Upper lobe of left lung (tissue), 6 donors: Measurements from ENCODE around the gene TMEM247. TPM values are rescaled to one million over a fixed set of nuclear protein-coding genes. Genes with fewer than 3 reads are reported as not detected.

ENCODE experiments used
- ATAC-seq, 2 donors: fragments of 200-7000 bp; cut with Tn5 transposase; one replicate each; pipeline ENCODE4 v1.9.1; 2022; ENCODE audit warnings: mild to moderate bottlenecking in 2 of 2, moderate library complexity in 2 of 2; ENCODE audit not compliant: low FRiP score in 2 of 2
- DNase-seq, 2 donors: peaks; one replicate each; pipeline ENCODE4 v3.0.0-alpha.2; 2019 to 2020
- H3K27ac ChIP-seq, 4 donors: fragments of 200-600 bp; sonication (generic); one replicate each; pipeline ENCODE4 v1.5.1; 2016 to 2019
- H3K27me3 ChIP-seq, 4 donors: fragments of 200-600 bp; sonication (generic); one replicate each; pipeline ENCODE4 v1.5.1; 2017 to 2019
- H3K36me3 ChIP-seq, 4 donors: fragments of 200-600 bp; sonication (generic); one replicate each; pipeline ENCODE4 v1.5.1; 2016 to 2019
- H3K4me1 ChIP-seq, 4 donors: fragments of 200-600 bp; sonication (generic); one replicate each; pipeline ENCODE4 v1.5.1; 2018 to 2019
- H3K4me3 ChIP-seq, 4 donors: fragments of 200-600 bp; sonication (generic); one replicate each; pipeline ENCODE4 v1.5.1; 2017 to 2019; ENCODE audit warnings: mild to moderate bottlenecking in 2 of 4, moderate library complexity in 1 of 4
- H3K9me3 ChIP-seq, 4 donors: fragments of 200-600 bp; sonication (generic); one replicate each; pipeline ENCODE4 v1.5.1; 2018 to 2019
- CTCF ChIP-seq, 6 experiments: fragments of 450-650 bp in 4 of 6; fragments of 200-600 bp in 2 of 6; sonication (generic) in 2 of 6; IDR thresholded peaks; one replicate each; pipeline ENCODE4 v1.5.1; 2016 to 2019; ENCODE audit warnings: antibody characterized with exemption in 6 of 6
- EP300 ChIP-seq, 4 donors: sonication (generic); formaldehyde crosslinking; IDR thresholded peaks; one replicate each; pipeline ENCODE4 v1.5.1; 2017; ENCODE audit warnings: antibody characterized with exemption in 4 of 4, control low read depth in 2 of 4
- POLR2A ChIP-seq, 4 donors: fragments of 450-650 bp; IDR thresholded peaks; one replicate each; pipeline ENCODE4 v1.5.1; 2016 to 2017; ENCODE audit warnings: antibody characterized with exemption in 4 of 4, mild to moderate bottlenecking in 2 of 4
- POLR2AphosphoS5 ChIP-seq, 2 donors: sonication (generic); formaldehyde crosslinking; IDR thresholded peaks; one replicate each; pipeline ENCODE4 v1.5.1; 2017; ENCODE audit warnings: antibody characterized with exemption in 2 of 2
- WGBS, 2 donors: methylation state at CpG; one replicate each; pipeline ENCODE4 v1.1.5; 2017 to 2018; 5-methylcytosine and 5-hydroxymethylcytosine counted together
- total RNA-seq, 6 donors: library from RNA; depleted of rRNA in 4 of 6; stranded (reverse); fragments of >200 nt in 4 of 6; gene quantifications; one replicate each; pipeline versions ENCODE4 v1.1.0 to v1.2.1, GENCODE V29; 2016 to 2021
- donor health status: DM: no; HTN: no; CAD: no; lungs with moderate emphysema.
- donor health status: DM: no; HTN: yes; CAD: no; lungs with severe emphysema.

Gene TMEM247
- total RNA-seq, 6 donors from 2014 or later = not detected

DNA sequence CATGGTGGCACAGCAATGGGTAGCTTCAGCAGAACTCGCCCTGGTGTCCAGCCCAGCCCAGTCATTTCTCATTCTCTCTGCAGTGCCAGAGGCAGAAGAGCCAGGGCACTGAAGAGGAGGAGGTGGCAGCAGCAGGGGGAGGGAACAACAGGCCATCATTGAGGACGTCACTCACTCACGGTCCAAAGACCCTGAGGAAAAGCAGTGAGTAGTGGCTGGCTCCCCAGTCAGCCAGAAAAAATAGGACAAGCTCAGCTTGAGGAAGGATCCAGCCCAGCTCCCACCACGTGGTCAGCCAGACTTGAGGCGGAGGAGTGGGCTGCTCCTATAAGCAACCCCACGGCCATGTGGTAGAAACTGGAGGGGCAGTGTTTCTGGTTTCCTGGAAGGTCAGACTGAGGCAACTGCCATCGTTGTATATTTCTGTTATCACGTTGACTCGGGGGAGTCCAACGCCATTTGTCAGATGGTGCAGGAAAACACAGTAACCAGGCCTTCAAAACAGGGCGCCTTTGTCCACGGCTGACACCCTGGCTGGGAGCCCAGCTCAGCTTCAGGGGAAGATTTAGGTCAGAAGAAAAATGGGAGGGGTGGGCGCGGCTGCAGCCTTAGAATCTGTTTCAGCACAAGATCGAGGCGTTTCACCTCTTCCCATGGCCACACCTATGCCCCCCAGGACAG is 19.0 kb upstream of the TMEM247 start:
- Histone ChIP-seq H3K4me1 (peaks cover 24 to 40% (median 35%) of the 10 kb centered on the region in 4 donors), H3K36me3 (no peaks in the 10 kb centered on the region), H3K4me3 (no peak overlapping the region), H3K27ac (peak overlapping the region; percentile 67 to 83 (median 80)), H3K9me3 (no peaks in the 10 kb centered on the region), H3K27me3 (no peaks in the 10 kb centered on the region)
- DNase-seq (no peak), ATAC-seq (no peak)
- WGBS, 2 donors = 43 to 45% methylated on average over 14 of the region's 16 CpGs
- no peak for TF ChIP-seq POLR2AphosphoS5 (IDR thresholded peaks at IDR 0.05)
- TF ChIP-seq CTCF (IDR thresholded peaks at IDR 0.05) = no peak

DNA sequence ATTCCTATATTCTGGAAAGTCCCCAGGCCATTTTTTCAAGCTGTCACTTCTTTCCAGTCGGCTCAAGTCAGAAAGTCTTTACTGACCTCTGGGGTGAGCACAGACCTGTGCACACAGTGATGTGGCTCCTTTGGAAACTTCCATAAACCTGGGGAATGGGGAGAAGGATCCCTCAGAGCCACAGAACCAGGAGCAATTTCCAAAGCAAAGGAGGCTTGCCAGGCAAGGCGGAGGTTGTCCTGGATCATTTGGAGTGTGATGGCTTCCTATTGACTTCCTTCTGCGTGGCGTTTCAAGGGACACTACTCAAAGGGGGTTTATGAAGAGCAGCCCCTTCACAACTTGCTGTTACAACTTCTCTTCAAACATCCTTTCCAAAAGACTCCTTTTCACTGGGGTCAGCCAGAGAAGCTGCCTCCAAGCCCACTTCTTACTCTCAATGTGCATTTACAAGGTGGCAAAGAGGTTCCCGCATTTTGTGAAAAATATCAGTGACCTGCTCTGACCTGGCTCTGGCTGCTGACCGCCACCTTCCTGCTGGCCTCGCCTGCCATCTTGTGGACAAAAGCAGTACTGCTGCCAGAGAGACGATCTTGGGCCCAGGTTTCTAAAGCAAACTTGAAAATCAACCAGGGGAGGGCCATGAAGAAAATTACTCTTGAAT is 18.2 kb upstream of the TMEM247 start:
- Histone ChIP-seq H3K27me3 (no peaks in the 10 kb centered on the region), H3K4me1 (peaks cover 24 to 40% (median 35%) of the 10 kb centered on the region in 4 donors), H3K4me3 (no peak overlapping the region), H3K27ac (peak overlapping the region; percentile 67 to 83 (median 80)), H3K9me3 (no peaks in the 10 kb centered on the region), H3K36me3 (no peaks in the 10 kb centered on the region)
- DNase-seq (peak; percentile 50 to 84), ATAC-seq (peak; percentile 81 to 86)
- TF ChIP-seq EP300 (IDR thresholded peaks at IDR 0.05) (no peak), POLR2A (IDR thresholded peaks at IDR 0.05) (peak in 1 of 4 donors; percentile 21), CTCF (IDR thresholded peaks at IDR 0.05) (peak; percentile 95 to 99 (median 97)), POLR2AphosphoS5 (IDR thresholded peaks at IDR 0.05) (peak in 1 of 2 donors; percentile 8)
- WGBS, 2 donors = 10% methylated on average over 8 of the region's 8 CpGs

- 24 to 30% methylated on average over 7 of the region's 7 CpGs for WGBS, 2 donors
- Histone ChIP-seq H3K27me3 (no peaks in the 10 kb centered on the region), H3K4me3 (no peak overlapping the region), H3K36me3 (no peaks in the 10 kb centered on the region), H3K9me3 (no peaks in the 10 kb centered on the region), H3K27ac (peak overlapping the region; percentile 67 to 83 (median 80)), H3K4me1 (peaks cover 24 to 40% (median 35%) of the 10 kb centered on the region in 4 donors)
- DNase-seq (no peak), ATAC-seq (peak; percentile 24 to 70)
- TF ChIP-seq CTCF (IDR thresholded peaks at IDR 0.05) = no peak
- TF ChIP-seq POLR2AphosphoS5 (IDR thresholded peaks at IDR 0.05) = no peak
- TF ChIP-seq EP300 (IDR thresholded peaks at IDR 0.05) = no peak
- peak in 1 of 4 donors; percentile 9 for TF ChIP-seq POLR2A (IDR thresholded peaks at IDR 0.05)
These were observed 17.6 kb upstream of the TMEM247 start for GRCh38 chr2:46461709-46462171.

DNA sequence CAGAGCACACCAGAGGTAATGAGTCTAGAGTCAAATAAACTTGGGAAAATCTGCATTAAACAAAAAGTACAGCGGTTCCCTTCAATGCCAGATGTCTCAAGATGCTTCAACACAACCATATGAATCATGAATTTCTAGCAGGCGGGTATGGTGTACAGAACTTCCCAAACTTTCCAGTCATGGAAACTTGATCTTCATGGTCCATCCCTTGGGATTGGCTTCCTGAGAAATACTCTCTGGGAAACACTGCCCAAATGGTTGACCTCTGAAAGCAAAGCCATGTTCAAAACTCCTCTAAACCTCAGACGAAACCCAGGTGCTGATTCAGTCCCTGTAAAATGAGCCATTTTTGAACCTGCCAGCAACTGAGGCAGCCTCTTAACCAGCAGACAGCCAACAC is 16.4 kb upstream of the TMEM247 start:
- Histone ChIP-seq H3K27ac (no peak overlapping the region), H3K4me3 (no peak overlapping the region), H3K27me3 (no peaks in the 10 kb centered on the region), H3K9me3 (no peaks in the 10 kb centered on the region), H3K4me1 (peaks cover 24 to 39% (median 35%) of the 10 kb centered on the region in 4 donors), H3K36me3 (no peaks in the 10 kb centered on the region)
- ATAC-seq = no peak
- 93 to 98% methylated on average over 3 of the region's 3 CpGs for WGBS, 2 donors
- no peak for DNase-seq
- TF ChIP-seq POLR2AphosphoS5 (IDR thresholded peaks at IDR 0.05) = no peak
- no peak for TF ChIP-seq CTCF (IDR thresholded peaks at IDR 0.05)
- no peak for TF ChIP-seq POLR2A (IDR thresholded peaks at IDR 0.05)
- TF ChIP-seq EP300 (IDR thresholded peaks at IDR 0.05) = no peak
